GM23248 (cell line): ENCODE measurements around the gene RASSF5. TPM values are rescaled to one million over a fixed set of nuclear protein-coding genes. Genes with fewer than 3 reads are reported as not detected.

Experiments
- DNase-seq: peaks from one replicate; pipeline ENCODE4 v3.0.0-alpha.2; 2015
- H2AFZ ChIP-seq: fragments of 200-600 bp; sonication (generic); 2 replicates; pipeline ENCODE4 v1.6.1; 2016; ENCODE audit warnings: antibody characterized with exemption
- H3F3A ChIP-seq: fragments of 200-600 bp; sonication (generic); 2 replicates; pipeline ENCODE4 v1.6.1; 2016; ENCODE audit warnings: mild to moderate bottlenecking, antibody characterized with exemption, mixed run types; ENCODE audit not compliant: insufficient read depth
- H3K27ac ChIP-seq: fragments of 200-600 bp; sonication (generic); 2 replicates; pipeline ENCODE4 v1.5.1; 2016; ENCODE audit warnings: mild to moderate bottlenecking
- H3K27me3 ChIP-seq: fragments of 200-600 bp; sonication (generic); replicated peaks from 2 replicates; pipeline ENCODE4 v1.6.1; 2016; ENCODE audit warnings: mild to moderate bottlenecking; ENCODE audit not compliant: insufficient read depth
- H3K36me3 ChIP-seq: fragments of 200-600 bp; sonication (generic); 2 replicates; pipeline ENCODE4 v1.6.1; 2016; ENCODE audit warnings: low read depth, mild to moderate bottlenecking
- H3K4me1 ChIP-seq: fragments of 200-600 bp; sonication (generic); 2 replicates; pipeline ENCODE4 v1.6.1; 2016; ENCODE audit warnings: mild to moderate bottlenecking; ENCODE audit not compliant: insufficient read depth
- H3K4me2 ChIP-seq: fragments of 200-600 bp; sonication (generic); one replicate; pipeline ENCODE4 v1.6.1; 2016; ENCODE audit warnings: mild to moderate bottlenecking; ENCODE audit not compliant: unreplicated experiment
- H3K4me3 ChIP-seq: fragments of 200-600 bp; sonication (generic); 2 replicates; pipeline ENCODE4 v1.5.1; 2016; ENCODE audit warnings: mild to moderate bottlenecking
- H3K79me2 ChIP-seq: fragments of 200-600 bp; sonication (generic); 2 replicates; pipeline ENCODE4 v1.6.1; 2016; ENCODE audit warnings: mild to moderate bottlenecking; ENCODE audit not compliant: insufficient read depth
- H3K9ac ChIP-seq: fragments of 200-600 bp; sonication (generic); 2 replicates; pipeline ENCODE4 v1.6.1; 2016; ENCODE audit warnings: mild to moderate bottlenecking
- H3K9me2 ChIP-seq: fragments of 200-600 bp; sonication (generic); 2 replicates; pipeline ENCODE4 v1.6.1; 2016; ENCODE audit warnings: mixed run types, mild to moderate bottlenecking, moderate library complexity; ENCODE audit not compliant: insufficient read depth
- H3K9me3 ChIP-seq: fragments of 200-600 bp; sonication (generic); one replicate; pipeline ENCODE4 v1.6.1; 2017; ENCODE audit warnings: low read depth
- H4K20me1 ChIP-seq: fragments of 200-600 bp; sonication (generic); 2 replicates; pipeline ENCODE4 v1.6.0; 2016; ENCODE audit not compliant: insufficient read depth
- EZH2 ChIP-seq: fragments of 200-600 bp; sonication (generic); IDR thresholded peaks from 2 replicates; pipeline ENCODE4 v1.6.1; 2018; ENCODE audit warnings: antibody characterized with exemption, mild to moderate bottlenecking; ENCODE audit not compliant: insufficient read depth, poor library complexity, severe bottlenecking
- EZH2phosphoT487 ChIP-seq: fragments of 200-600 bp; sonication (generic); IDR thresholded peaks from 2 replicates; pipeline ENCODE4 v1.6.1; 2018; ENCODE audit warnings: antibody characterized with exemption, moderate library complexity, mild to moderate bottlenecking, low read depth; ENCODE audit not compliant: insufficient read depth
- WGBS, 2 experiments: methylation state at CpG; one replicate each; pipeline ENCODE4 v1.1.6; 2015 to 2017; ENCODE audit warnings: low lambda C conversion rate in 2 of 2, low coverage in 1 of 2; ENCODE audit errors: missing lambda C conversion rate in 2 of 2; 5-methylcytosine and 5-hydroxymethylcytosine counted together
- in situ Hi-C: fragments of 300-500 bp; cut with MboI; formaldehyde crosslinking; loops from 2 replicates; pipeline ENCODE4 v1.15.0; 2020
- polyA plus RNA-seq: library from polyadenylated mRNA; unstranded; fragments of >200 nt; fragmentation: Nextera tagmentation; extraction: Ambion mirVana; gene quantifications from 2 replicates; pipeline ENCODE4 v1.2.1, GENCODE V29; 2016
- total RNA-seq: library from RNA; depleted of rRNA; stranded (reverse); fragments of >200 nt; shearing (Covaris generic); gene quantifications from 2 replicates; pipeline ENCODE4 v1.2.3, GENCODE V29; 2014

Gene RASSF5
- total and polyA plus RNA-seq, 2 experiments from 2014 or later, result 0.22 to 0.48 TPM

- Histone ChIP-seq H3K9me3 (no peaks in the 10 kb centered on the region), H3K9ac (no peak overlapping the region), H3K9me2 (no peaks in the 10 kb centered on the region), H3K27me3 (no peaks in the 10 kb centered on the region), H4K20me1 (no peaks in the 10 kb centered on the region), H3F3A (no peaks in the 10 kb centered on the region), H2AFZ (no peak overlapping the region), H3K4me1 (no peaks in the 10 kb centered on the region), H3K79me2 (no peaks in the 10 kb centered on the region), H3K4me3 (no peak overlapping the region), H3K4me2 (no peak overlapping the region), H3K36me3 (peaks cover 19% of the 10 kb centered on the region; the same call in 1 of the 2 replicates), H3K27ac (no peak overlapping the region)
- TF ChIP-seq EZH2phosphoT487 (no peak), EZH2 (no peak)
- no peak for DNase-seq
- in situ Hi-C loops, result no loop called here
- WGBS, 2 experiments, result 86 to 87% methylated on average over 7 of the region's 7 CpGs
Observed at GRCh38 chr1:206487970-206488369, 19.4 kb upstream of the RASSF5 start.

GRCh38 chr1:206488466-206488865, 18.9 kb upstream of the RASSF5 start:
- Histone ChIP-seq H3K27me3 (no peaks in the 10 kb centered on the region), H3K27ac (no peak overlapping the region), H3K4me3 (no peak overlapping the region), H4K20me1 (no peaks in the 10 kb centered on the region), H2AFZ (no peak overlapping the region), H3K36me3 (peaks cover 15% of the 10 kb centered on the region; the same call in 1 of the 2 replicates), H3K79me2 (no peaks in the 10 kb centered on the region), H3K4me2 (no peak overlapping the region), H3K4me1 (no peaks in the 10 kb centered on the region), H3K9me2 (no peaks in the 10 kb centered on the region), H3K9me3 (no peaks in the 10 kb centered on the region), H3F3A (no peaks in the 10 kb centered on the region), H3K9ac (no peak overlapping the region)
- WGBS, 2 experiments, result 87 to 95% methylated on average over 3 of the region's 3 CpGs
- DNase-seq, result no peak
- in situ Hi-C loops, result no loop called here
- TF ChIP-seq EZH2phosphoT487, result no peak

DNA sequence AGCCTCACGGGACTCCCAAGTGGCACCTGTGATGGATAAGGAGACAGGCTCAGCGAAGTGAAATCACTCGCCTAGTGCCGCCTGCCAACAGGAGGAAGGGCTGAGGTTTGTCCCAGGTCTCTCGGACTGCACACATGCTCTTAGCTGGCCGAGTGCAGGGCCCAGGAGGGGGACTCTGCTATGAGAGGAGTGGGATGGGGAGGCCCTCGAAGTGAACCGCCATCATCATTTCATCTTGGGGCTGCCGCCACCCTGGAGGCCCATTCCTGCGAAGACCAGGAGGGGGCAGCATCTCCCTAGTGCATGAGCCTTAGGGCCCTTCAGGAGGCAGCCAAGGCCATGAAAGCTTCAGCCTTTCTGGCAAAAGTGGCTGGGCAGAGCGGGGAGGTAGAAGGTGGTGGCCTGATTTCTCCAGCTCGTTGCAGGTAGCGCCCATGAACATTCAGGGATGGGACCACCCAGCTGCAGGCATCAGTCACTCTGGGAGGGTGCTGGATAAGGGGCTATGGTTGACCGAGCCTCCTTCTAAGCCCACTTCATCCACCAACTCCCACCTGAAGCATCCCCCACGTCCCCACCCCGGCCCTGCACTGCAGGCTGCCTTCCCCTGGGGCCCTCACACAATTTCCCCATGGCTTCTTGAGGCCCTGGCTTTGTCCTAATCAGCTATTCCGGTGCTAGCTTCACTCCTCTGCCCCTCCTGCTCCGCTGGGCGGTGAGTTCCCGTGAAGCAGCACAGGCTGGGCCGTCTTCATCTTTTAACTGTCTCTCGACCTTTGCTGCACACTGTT, 17.2 kb upstream of the RASSF5 start:
- in situ Hi-C loops, result no loop called here
- Histone ChIP-seq H3K4me2 (no peak overlapping the region), H2AFZ (peak overlapping the region; percentile 50; the same call in 1 of the 2 replicates)

DNA sequence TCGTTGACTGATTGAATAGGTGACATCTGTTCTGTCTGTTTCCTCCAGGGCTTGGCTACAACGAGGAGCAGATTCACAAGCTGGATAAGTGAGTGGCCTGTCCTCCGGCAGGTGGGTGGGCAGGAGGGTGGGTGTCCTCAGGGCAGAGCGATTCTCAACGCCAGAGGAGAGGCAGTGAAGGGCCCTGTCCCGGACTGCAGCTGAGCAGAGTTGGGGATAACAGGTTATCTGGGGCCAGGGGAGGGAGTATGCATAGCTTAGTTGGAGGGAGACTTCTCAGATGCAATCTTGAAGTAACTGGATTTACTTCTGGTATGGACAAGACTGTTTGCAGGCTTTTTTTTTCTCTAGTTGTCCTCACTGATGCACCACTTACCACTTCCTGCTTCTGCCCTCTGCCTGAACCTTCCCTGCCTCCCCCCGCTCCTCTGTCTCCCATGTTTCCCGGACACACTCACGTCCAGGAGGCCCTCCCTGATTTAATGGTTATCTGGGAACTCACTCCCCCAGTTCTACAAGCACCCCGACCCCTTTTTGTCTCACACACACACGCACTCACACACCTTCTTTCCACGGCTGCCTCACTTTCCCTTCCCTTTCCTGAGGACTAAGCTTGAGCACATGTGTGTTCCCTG, 16.4 kb upstream of the RASSF5 start:
- peaks cover 18% of the 10 kb centered on the region; the same call in 1 of the 2 replicates for H3K36me3 ChIP-seq
- TF ChIP-seq EZH2, result no peak
- TF ChIP-seq EZH2phosphoT487, result no peak
- H3K4me1 ChIP-seq, result peaks cover 8% of the 10 kb centered on the region; the same call in 1 of the 2 replicates
- no peaks in the 10 kb centered on the region for H3K27me3 ChIP-seq
- H3K4me3 ChIP-seq, result no peak overlapping the region
- no peak overlapping the region for H3K4me2 ChIP-seq
- no peak for DNase-seq
- no peak overlapping the region for H3K9ac ChIP-seq
- H2AFZ ChIP-seq, result no peak overlapping the region
- in situ Hi-C loops, result no loop called here
- H3K9me3 ChIP-seq, result no peaks in the 10 kb centered on the region
- no peak overlapping the region for H3K27ac ChIP-seq
- H3K9me2 ChIP-seq, result no peaks in the 10 kb centered on the region
- 79 to 89% methylated on average over 12 of the region's 12 CpGs for WGBS, 2 experiments
- 0 out of 2 replicates have a peak, but pooled peaks cover 6% of the 10 kb centered on the region for H3F3A ChIP-seq
- no peaks in the 10 kb centered on the region for H3K79me2 ChIP-seq
- H4K20me1 ChIP-seq, result no peaks in the 10 kb centered on the region

More for the DNA sequence above, 17.2 kb upstream of the RASSF5 start:
- peak; percentile 83 for DNase-seq
- no peaks in the 10 kb centered on the region for H3K9me3 ChIP-seq
- H3K9me2 ChIP-seq, result no peaks in the 10 kb centered on the region
- H3K27ac ChIP-seq, result no peak overlapping the region
- TF ChIP-seq EZH2 (no peak), EZH2phosphoT487 (no peak)
- H3K9ac ChIP-seq, result no peak overlapping the region
- no peaks in the 10 kb centered on the region for H4K20me1 ChIP-seq
- H3K36me3 ChIP-seq, result peaks cover 18% of the 10 kb centered on the region; the same call in 1 of the 2 replicates
- H3K79me2 ChIP-seq, result no peaks in the 10 kb centered on the region
- H3F3A ChIP-seq, result 0 out of 2 replicates have a peak, but pooled peaks cover 6% of the 10 kb centered on the region
- H3K4me1 ChIP-seq, result 0 out of 2 replicates have a peak, but pooled peaks cover under 1% of the 10 kb centered on the region
- 46 to 51% methylated on average over 21 to 22 of the region's 22 CpGs for WGBS, 2 experiments
- H3K27me3 ChIP-seq, result no peaks in the 10 kb centered on the region
- H3K4me3 ChIP-seq, result no peak overlapping the region
